ENCODE data around the gene MACROH2A2.
A peak's percentile ranks its signal among the peaks of the same experiment; 100 is the strongest.
"Not testable (repeated sequence)": the region's sequence is repeated elsewhere in the genome, so short reads cannot be mapped to it uniquely, and the experiment has no call there.

MACROH2A2 gene

GRCh38 chr10:70052462-70053217 is at the start of gene MACROH2A2:
TSS of gene MACROH2A2 (plus strand) at chr10:70052846. CDS start at chr10:70075659, 22,813 bp downstream.
- peaks cover 98% of the 10 kb centered on the region for H3K27me3 ChIP-seq (ENCODE audit: control insufficient read depth, insufficient read depth, low read length)
- H3K27ac ChIP-seq (ENCODE audit: low read length), result no peak within 1 kb of the TSS
- peak within 1 kb of the TSS; percentile 87 for H3K9ac ChIP-seq (ENCODE audit: low read length)
- H3K4me3 ChIP-seq (ENCODE audit: low read length), result peak within 1 kb of the TSS; percentile 76
- no peaks in the 10 kb centered on the region for H3K9me3 ChIP-seq (ENCODE audit: control insufficient read depth, low read depth, low read length)
- peaks cover 19% of the 10 kb centered on the region for H3K4me1 ChIP-seq (ENCODE audit: control insufficient read depth, low read depth, low read length)
- H3K36me3 ChIP-seq (ENCODE audit: control insufficient read depth, low read depth, low read length), result no peaks in the 10 kb centered on the region

GRCh38 chr10:70007116-70007820 is 45.4 kb upstream of the MACROH2A2 start:
- no peaks in the 10 kb centered on the region for H3K4me1 ChIP-seq (ENCODE audit: control insufficient read depth, low read depth, low read length)
- H3K27me3 ChIP-seq (ENCODE audit: control insufficient read depth, insufficient read depth, low read length), result no peaks in the 10 kb centered on the region
- H3K4me3 ChIP-seq (ENCODE audit: low read length), result no peak overlapping the region
- H3K36me3 ChIP-seq (ENCODE audit: control insufficient read depth, low read depth, low read length), result no peaks in the 10 kb centered on the region
- H3K27ac ChIP-seq (ENCODE audit: low read length), result no peak overlapping the region
- H3K9me3 ChIP-seq (ENCODE audit: control insufficient read depth, low read depth, low read length), result no peaks in the 10 kb centered on the region
- H3K9ac ChIP-seq (ENCODE audit: low read length), result no peak overlapping the region

GRCh38 chr10:70031215-70031614 is 21.4 kb upstream of the MACROH2A2 start:
- Histone ChIP-seq H3K9ac (ENCODE audit: low read length) (no peak overlapping the region), H3K9me3 (ENCODE audit: control insufficient read depth, low read depth, low read length) (no peaks in the 10 kb centered on the region), H3K27ac (ENCODE audit: low read length) (no peak overlapping the region), H3K27me3 (ENCODE audit: control insufficient read depth, insufficient read depth, low read length) (no peaks in the 10 kb centered on the region), H3K4me1 (ENCODE audit: control insufficient read depth, low read depth, low read length) (no peaks in the 10 kb centered on the region), H3K36me3 (ENCODE audit: control insufficient read depth, low read depth, low read length) (no peaks in the 10 kb centered on the region), H3K4me3 (ENCODE audit: low read length) (no peak overlapping the region)

GRCh38 chr10:70032667-70033289 is 19.9 kb upstream of the MACROH2A2 start:
- H3K36me3 ChIP-seq (ENCODE audit: control insufficient read depth, low read depth, low read length), result no peaks in the 10 kb centered on the region
- no peak overlapping the region for H3K9ac ChIP-seq (ENCODE audit: low read length)
- H3K4me3 ChIP-seq (ENCODE audit: low read length), result no peak overlapping the region
- no peaks in the 10 kb centered on the region for H3K4me1 ChIP-seq (ENCODE audit: control insufficient read depth, low read depth, low read length)
- H3K9me3 ChIP-seq (ENCODE audit: control insufficient read depth, low read depth, low read length), result no peaks in the 10 kb centered on the region
- H3K27ac ChIP-seq (ENCODE audit: low read length), result no peak overlapping the region
- H3K27me3 ChIP-seq (ENCODE audit: control insufficient read depth, insufficient read depth, low read length), result no peaks in the 10 kb centered on the region

GRCh38 chr10:70034232-70034631 is 18.4 kb upstream of the MACROH2A2 start:
- H3K9me3 ChIP-seq (ENCODE audit: control insufficient read depth, low read depth, low read length), result no peaks in the 10 kb centered on the region

GRCh38 chr10:70035531-70035930 is 17.1 kb upstream of the MACROH2A2 start:
- H3K27ac ChIP-seq (ENCODE audit: low read length), result no peak overlapping the region
- no peak overlapping the region for H3K4me3 ChIP-seq (ENCODE audit: low read length)
- peaks cover 4% of the 10 kb centered on the region for H3K27me3 ChIP-seq (ENCODE audit: control insufficient read depth, insufficient read depth, low read length)
- H3K4me1 ChIP-seq (ENCODE audit: control insufficient read depth, low read depth, low read length), result no peaks in the 10 kb centered on the region
- no peaks in the 10 kb centered on the region for H3K36me3 ChIP-seq (ENCODE audit: control insufficient read depth, low read depth, low read length)
- H3K9me3 ChIP-seq (ENCODE audit: control insufficient read depth, low read depth, low read length), result no peaks in the 10 kb centered on the region
- no peak overlapping the region for H3K9ac ChIP-seq (ENCODE audit: low read length)

More at GRCh38 chr10:70034232-70034631, 18.4 kb upstream of the MACROH2A2 start:
- Histone ChIP-seq H3K4me3 (ENCODE audit: low read length) (no peak overlapping the region), H3K4me1 (ENCODE audit: control insufficient read depth, low read depth, low read length) (no peaks in the 10 kb centered on the region), H3K9ac (ENCODE audit: low read length) (no peak overlapping the region), H3K27me3 (ENCODE audit: control insufficient read depth, insufficient read depth, low read length) (peaks cover 2% of the 10 kb centered on the region), H3K36me3 (ENCODE audit: control insufficient read depth, low read depth, low read length) (no peaks in the 10 kb centered on the region), H3K27ac (ENCODE audit: low read length) (no peak overlapping the region)

- Histone ChIP-seq H3K9ac (ENCODE audit: low read length) (no peak overlapping the region), H3K4me1 (ENCODE audit: control insufficient read depth, low read depth, low read length) (peaks cover 20% of the 10 kb centered on the region), H3K27ac (ENCODE audit: low read length) (no peak overlapping the region), H3K36me3 (ENCODE audit: control insufficient read depth, low read depth, low read length) (no peaks in the 10 kb centered on the region), H3K9me3 (ENCODE audit: control insufficient read depth, low read depth, low read length) (no peaks in the 10 kb centered on the region), H3K4me3 (ENCODE audit: low read length) (no peak overlapping the region), H3K27me3 (ENCODE audit: control insufficient read depth, insufficient read depth, low read length) (peaks cover 31% of the 10 kb centered on the region)
Measured at GRCh38 chr10:70038923-70039322, 13.7 kb upstream of the MACROH2A2 start.

- Histone ChIP-seq H3K27ac (ENCODE audit: low read length) (no peak overlapping the region), H3K9me3 (ENCODE audit: control insufficient read depth, low read depth, low read length) (no peaks in the 10 kb centered on the region), H3K36me3 (ENCODE audit: control insufficient read depth, low read depth, low read length) (no peaks in the 10 kb centered on the region), H3K4me1 (ENCODE audit: control insufficient read depth, low read depth, low read length) (peaks cover 20% of the 10 kb centered on the region), H3K27me3 (ENCODE audit: control insufficient read depth, insufficient read depth, low read length) (peaks cover 38% of the 10 kb centered on the region), H3K4me3 (ENCODE audit: low read length) (no peak overlapping the region), H3K9ac (ENCODE audit: low read length) (no peak overlapping the region)
Measured at GRCh38 chr10:70041016-70041415, 11.6 kb upstream of the MACROH2A2 start.

GRCh38 chr10:70041739-70042138 is 10.9 kb upstream of the MACROH2A2 start:
- not testable (repeated sequence) for H3K9ac ChIP-seq (ENCODE audit: low read length); H3K9me3 ChIP-seq (ENCODE audit: control insufficient read depth, low read depth, low read length); H3K4me3 ChIP-seq (ENCODE audit: low read length); H3K36me3 ChIP-seq (ENCODE audit: control insufficient read depth, low read depth, low read length); H3K27ac ChIP-seq (ENCODE audit: low read length)
- H3K4me1 ChIP-seq (ENCODE audit: control insufficient read depth, low read depth, low read length), result peaks cover 20% of the 10 kb centered on the region
- peaks cover 38% of the 10 kb centered on the region for H3K27me3 ChIP-seq (ENCODE audit: control insufficient read depth, insufficient read depth, low read length)

- H3K27ac ChIP-seq (ENCODE audit: low read length); H3K36me3 ChIP-seq (ENCODE audit: control insufficient read depth, low read depth, low read length); H3K9ac ChIP-seq (ENCODE audit: low read length); H3K9me3 ChIP-seq (ENCODE audit: control insufficient read depth, low read depth, low read length); H3K4me3 ChIP-seq (ENCODE audit: low read length): not testable (repeated sequence)
- H3K4me1 ChIP-seq (ENCODE audit: control insufficient read depth, low read depth, low read length), result peaks cover 21% of the 10 kb centered on the region
- peaks cover 67% of the 10 kb centered on the region for H3K27me3 ChIP-seq (ENCODE audit: control insufficient read depth, insufficient read depth, low read length)
Measured at GRCh38 chr10:70047066-70047465, 5.6 kb upstream of the MACROH2A2 start.

- Histone ChIP-seq H3K36me3 (ENCODE audit: control insufficient read depth, low read depth, low read length) (no peaks in the 10 kb centered on the region), H3K4me3 (ENCODE audit: low read length) (no peak overlapping the region), H3K27ac (ENCODE audit: low read length) (no peak overlapping the region), H3K27me3 (ENCODE audit: control insufficient read depth, insufficient read depth, low read length) (peaks cover 66% of the 10 kb centered on the region), H3K9ac (ENCODE audit: low read length) (no peak overlapping the region), H3K4me1 (ENCODE audit: control insufficient read depth, low read depth, low read length) (peaks cover 13% of the 10 kb centered on the region), H3K9me3 (ENCODE audit: control insufficient read depth, low read depth, low read length) (no peaks in the 10 kb centered on the region)
Measured at GRCh38 chr10:70048030-70048723, 4.5 kb upstream of the MACROH2A2 start.

All from iPS-18a (cell line).